Gastroesophageal sphincter (tissue), 4 donors: ENCODE measurements around the gene OR4M1. TPM values are rescaled to one million over a fixed set of nuclear protein-coding genes. Genes with fewer than 3 reads are reported as not detected.
"Not testable (repeated sequence)": the region's sequence is repeated elsewhere in the genome, so short reads cannot be mapped to it uniquely, and the experiment has no call there.

Source experiments
- ATAC-seq: fragments of 150-250 bp; one replicate; pipeline ENCODE4 v1.9.1; 2016; ENCODE audit warnings: mild to moderate bottlenecking, moderate library complexity
- H3K27ac ChIP-seq, 4 donors: fragments of 200-600 bp; sonication (generic) in 3 of 4; 1 replicate in 3 of 4; 2 replicates in 1 of 4; pipeline ENCODE4 v1.5.1; 2016 to 2019
- H3K27me3 ChIP-seq: fragments of 200-600 bp; sonication (generic); one replicate; pipeline ENCODE4 v1.5.1; 2019
- H3K36me3 ChIP-seq, 2 donors: fragments of 200-600 bp; sonication (generic); one replicate each; pipeline ENCODE4 v1.5.1; 2019; ENCODE audit warnings: control low read depth in 1 of 2
- H3K4me1 ChIP-seq, 3 donors: fragments of 200-600 bp; sonication (generic); 1 replicate in 2 of 3; 2 replicates in 1 of 3; pipeline ENCODE4 v1.5.1; 2016 to 2019; ENCODE audit warnings: control low read depth in 2 of 3
- H3K4me3 ChIP-seq, 2 donors: fragments of 200-600 bp; sonication (generic); one replicate each; pipeline ENCODE4 v1.5.1; 2019; ENCODE audit warnings: mild to moderate bottlenecking in 1 of 2, moderate library complexity in 1 of 2
- H3K9me3 ChIP-seq, 3 donors: fragments of 200-600 bp; sonication (generic); one replicate each; pipeline ENCODE4 v1.5.1; 2017 to 2019; ENCODE audit warnings: control low read depth in 2 of 3
- CTCF ChIP-seq, 4 experiments: fragments of 200-600 bp in 2 of 4; fragments of 450-650 bp in 2 of 4; sonication (generic) in 1 of 4; IDR thresholded peaks; one replicate each; pipeline ENCODE4 v1.5.1; 2017 to 2019; ENCODE audit warnings: antibody characterized with exemption in 4 of 4, mild to moderate bottlenecking in 2 of 4, moderate library complexity in 2 of 4
- EP300 ChIP-seq: sonication (generic); formaldehyde crosslinking; IDR thresholded peaks from one replicate; pipeline ENCODE4 v1.6.1; 2017; ENCODE audit warnings: antibody characterized with exemption, mild to moderate bottlenecking
- POLR2A ChIP-seq, 2 donors: fragments of 450-650 bp; IDR thresholded peaks; one replicate each; pipeline ENCODE4 v1.6.1; 2017; ENCODE audit warnings: antibody characterized with exemption in 2 of 2, mild to moderate bottlenecking in 2 of 2, moderate library complexity in 1 of 2
- POLR2AphosphoS5 ChIP-seq: sonication (generic); formaldehyde crosslinking; IDR thresholded peaks from one replicate; pipeline ENCODE4 v1.6.1; 2017; ENCODE audit warnings: antibody characterized with exemption
- WGBS, 2 donors: methylation state at CpG; one replicate each; pipeline ENCODE4 v1.1.5; 2018; ENCODE audit warnings: low coverage in 1 of 2; 5-methylcytosine and 5-hydroxymethylcytosine counted together
- total RNA-seq, 4 donors: library from RNA; depleted of rRNA; stranded (reverse); fragments of >200 nt; gene quantifications; one replicate each; pipeline ENCODE4 v1.1.0, GENCODE V29; 2016

Gene OR4M1
- total RNA-seq, 4 donors from 2014 or later: 0.15 TPM; not detected in 3

GRCh38 chr14:19754172-19754571, 19.1 kb upstream of the OR4M1 start:
- ATAC-seq: no peak
- 25 to 33% methylated on average over 2 of the region's 2 CpGs for WGBS, 2 donors
- no peak overlapping the region for H3K4me3 ChIP-seq
- no peaks in the 10 kb centered on the region for H3K27me3 ChIP-seq
- no peak overlapping the region for H3K27ac ChIP-seq
- TF ChIP-seq CTCF (IDR thresholded peaks at IDR 0.05): no peak
- TF ChIP-seq EP300: no peak
- no peak for TF ChIP-seq POLR2A (IDR thresholded peaks at IDR 0.05)
- TF ChIP-seq POLR2AphosphoS5: no peak
- H3K36me3 ChIP-seq: no peaks in the 10 kb centered on the region
- no peaks in the 10 kb centered on the region for H3K9me3 ChIP-seq
- no peaks in the 10 kb centered on the region for H3K4me1 ChIP-seq

GRCh38 chr14:19771491-19771890, 1.8 kb upstream of the OR4M1 start:
- 60% methylated on average over 1 of the region's 3 CpGs; no CpG with 5 or more reads in 1 of the 2 donors for WGBS, 2 donors
- not testable (repeated sequence) for H3K27ac ChIP-seq, H3K4me3 ChIP-seq, ATAC-seq, H3K4me1 ChIP-seq, H3K36me3 ChIP-seq, H3K27me3 ChIP-seq
- peaks cover 0 to 13% (median 0%) of the 10 kb centered on the region in 3 donors for H3K9me3 ChIP-seq

GRCh38 chr14:19771895-19772430, 1.3 kb upstream of the OR4M1 start:
- ATAC-seq: no peak
- Histone ChIP-seq H3K4me3 (no peak overlapping the region), H3K27me3 (no peaks in the 10 kb centered on the region), H3K36me3 (no peaks in the 10 kb centered on the region), H3K9me3 (peaks cover 0 to 13% (median 0%) of the 10 kb centered on the region in 3 donors), H3K4me1 (no peaks in the 10 kb centered on the region), H3K27ac (no peak overlapping the region)
- 60 to 93% methylated on average over 1 of the region's 1 CpG for WGBS, 2 donors
- TF ChIP-seq POLR2AphosphoS5 (no peak), EP300 (no peak), CTCF (IDR thresholded peaks at IDR 0.05) (no peak), POLR2A (IDR thresholded peaks at IDR 0.05) (no peak)

DNA sequence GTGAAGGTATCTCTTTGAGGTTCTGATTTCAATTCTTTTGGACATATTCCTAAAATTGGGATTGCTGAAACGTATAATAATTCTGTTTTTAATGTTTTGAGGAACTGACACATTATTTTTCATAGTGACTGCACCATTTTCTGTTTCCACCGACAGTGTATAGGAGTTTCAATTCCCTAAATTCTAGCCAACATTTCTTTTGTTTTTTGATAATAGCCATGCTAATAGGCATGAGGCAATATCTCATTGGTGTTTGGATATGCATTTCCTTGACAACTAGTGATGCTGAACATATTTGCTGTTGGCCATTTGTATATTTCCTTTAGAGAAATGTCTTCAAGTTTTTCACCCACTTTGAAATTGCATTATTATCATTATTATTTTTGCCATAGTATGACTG, 850 bp upstream of the OR4M1 start:
- not testable (repeated sequence) for H3K4me3 ChIP-seq, ATAC-seq, H3K27me3 ChIP-seq, H3K27ac ChIP-seq, H3K36me3 ChIP-seq, H3K4me1 ChIP-seq
- WGBS, 2 donors: 0 to 36% methylated on average over 1 to 2 of the region's 2 CpGs
- H3K9me3 ChIP-seq: peaks cover 0 to 13% (median 0%) of the 10 kb centered on the region in 3 donors

DNA sequence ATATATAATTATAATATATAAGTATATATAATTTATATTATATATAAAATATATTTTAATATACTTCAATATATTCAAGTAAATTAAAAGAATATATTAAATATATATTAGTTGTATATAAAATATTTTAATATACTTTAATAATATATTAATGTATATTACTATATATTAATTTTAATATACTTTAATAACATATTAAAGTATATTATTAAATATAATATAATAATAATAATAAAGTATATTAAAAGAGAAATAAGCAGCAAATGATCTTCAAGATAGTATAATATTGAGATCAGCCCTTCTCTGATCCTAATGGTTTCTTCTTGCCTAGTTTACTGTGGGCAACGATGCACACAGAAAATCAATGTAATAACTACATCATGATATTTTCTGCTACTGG, 2.3 kb downstream of the OR4M1 start:
- TF ChIP-seq EP300: no peak
- no peak for TF ChIP-seq CTCF (IDR thresholded peaks at IDR 0.05)
- TF ChIP-seq POLR2A (IDR thresholded peaks at IDR 0.05): no peak
- no peak for TF ChIP-seq POLR2AphosphoS5
- no peak for ATAC-seq
- H3K27me3 ChIP-seq: no peaks in the 10 kb centered on the region

DNA sequence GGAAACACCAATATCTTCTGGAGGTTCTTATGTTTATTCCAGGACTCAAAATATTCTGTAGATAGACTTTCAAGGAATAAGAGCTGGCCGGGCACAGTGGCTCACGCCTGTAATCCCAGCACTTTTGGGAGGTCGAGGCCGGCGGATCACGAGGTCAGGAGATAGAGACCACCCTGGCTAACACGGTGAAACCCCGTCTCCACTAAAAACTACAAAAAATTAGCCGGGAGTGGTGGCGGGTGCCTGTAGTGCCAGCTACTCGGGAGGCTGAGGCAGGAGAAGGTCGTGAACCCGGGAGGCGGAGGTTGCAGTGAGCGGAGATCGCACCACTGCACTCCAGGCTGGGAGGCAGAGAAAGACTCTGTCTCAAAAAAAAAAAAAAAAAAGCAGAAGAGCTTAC, 12.5 kb downstream of the OR4M1 start:
- WGBS, 2 donors: 17 to 89% methylated on average over 2 to 6 of the region's 16 CpGs
- not testable (repeated sequence) for H3K9me3 ChIP-seq, H3K36me3 ChIP-seq

More for the DNA sequence above, 2.3 kb downstream of the OR4M1 start:
- 59 to 91% methylated on average over 1 of the region's 1 CpG for WGBS, 2 donors
- Histone ChIP-seq H3K27ac (no peak overlapping the region), H3K4me3 (no peak overlapping the region), H3K9me3 (peaks cover 0 to 13% (median 0%) of the 10 kb centered on the region in 3 donors), H3K4me1 (no peaks in the 10 kb centered on the region), H3K36me3 (no peaks in the 10 kb centered on the region)

DNA sequence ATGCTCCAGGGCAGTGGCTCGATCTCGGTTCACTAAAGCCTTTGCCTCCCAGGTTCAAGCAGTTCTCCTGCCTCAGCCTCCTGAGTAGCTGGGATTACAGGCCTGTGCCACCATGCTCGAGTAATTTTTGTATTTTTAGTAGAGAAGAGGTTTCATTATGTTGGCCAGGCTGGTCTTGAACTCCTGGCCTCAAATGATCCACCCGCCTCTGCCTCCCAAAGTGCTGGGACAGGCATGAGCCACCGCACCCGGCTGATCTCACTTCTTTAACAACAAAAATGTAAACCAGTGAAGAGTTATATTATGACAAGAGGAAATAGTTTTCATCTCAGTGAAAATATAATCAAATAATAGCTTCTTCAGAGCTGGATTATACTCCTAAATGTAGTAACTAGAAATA, 14.0 kb downstream of the OR4M1 start:
- not testable (repeated sequence) for H3K4me1 ChIP-seq, ATAC-seq, H3K27me3 ChIP-seq, H3K4me3 ChIP-seq, H3K27ac ChIP-seq, H3K9me3 ChIP-seq, H3K36me3 ChIP-seq
- 68 to 89% methylated on average over 3 to 6 of the region's 6 CpGs for whole genome bisulfite sequencing, 2 donors

More for the DNA sequence above, 12.5 kb downstream of the OR4M1 start:
- ATAC-seq, H3K27ac ChIP-seq, H3K4me1 ChIP-seq, H3K4me3 ChIP-seq, H3K27me3 ChIP-seq: not testable (repeated sequence)

DNA sequence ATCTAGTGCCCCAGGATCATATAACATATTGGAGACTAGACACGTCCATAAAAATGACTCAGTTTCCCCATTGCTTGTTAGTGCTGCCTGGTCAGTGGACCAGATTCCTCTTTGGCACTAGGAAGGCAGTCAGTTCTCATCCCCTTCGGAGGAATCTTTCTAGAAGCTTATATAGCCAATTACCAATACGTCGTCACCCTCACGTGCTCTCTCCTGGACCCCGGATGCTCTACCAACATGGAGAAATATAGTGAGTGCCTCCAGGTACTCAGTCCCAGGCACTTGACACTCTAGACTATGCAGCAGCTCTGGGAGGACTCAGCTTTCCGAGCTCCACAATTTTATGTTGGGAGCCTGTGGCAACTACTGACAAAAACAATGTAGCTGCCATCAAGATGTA, 14.8 kb downstream of the OR4M1 start:
- H3K27ac ChIP-seq, H3K36me3 ChIP-seq, H3K4me3 ChIP-seq, H3K27me3 ChIP-seq, H3K4me1 ChIP-seq, ATAC-seq, H3K9me3 ChIP-seq: not testable (repeated sequence)
- 28 to 51% methylated on average over 2 to 6 of the region's 7 CpGs for WGBS, 2 donors

- not testable (repeated sequence) for H3K27ac ChIP-seq, H3K27me3 ChIP-seq, H3K4me1 ChIP-seq, H3K4me3 ChIP-seq, H3K36me3 ChIP-seq, ATAC-seq
- WGBS, 2 donors: 64% methylated on average over 5 to 7 of the region's 10 CpGs
- H3K9me3 ChIP-seq: peaks cover 0 to 15% (median 0%) of the 10 kb centered on the region in 3 donors
Measured at GRCh38 chr14:19796520-19797108, 23.3 kb downstream of the OR4M1 start.
